H1 (cell line): ENCODE data around the gene KCNMA1. TPM values are rescaled to one million over a fixed set of nuclear protein-coding genes. Genes with fewer than 3 reads are reported as not detected.

Source experiments
- CTCF ChIA-PET: fragments of 300-600 bp; sonication (Branson Sonifier 250); formaldehyde crosslinking; loops from one replicate; lab custom pipeline; 2021; ENCODE audit not compliant: partially characterized antibody; lab: Charles Lee
- POLR2A ChIA-PET: fragments of 300-600 bp; sonication (Branson Sonifier 250); formaldehyde crosslinking; loops from one replicate; lab custom pipeline; 2021; ENCODE audit warnings: inconsistent platforms; ENCODE audit not compliant: partially characterized antibody; lab: Charles Lee
- DNase-seq, 2 experiments: peaks; one replicate each; pipeline versions ENCODE4 v3.0.0 to v3.0.0-alpha.2; 2010 to 2022; ENCODE audit warnings: low spot score in 2 of 2, low read depth in 1 of 2, mixed read lengths in 1 of 2
- FAIRE-seq: peaks from 2 replicates; lab custom pipeline; 2011; peaks lifted over from hg19 to GRCh38; lab: Jason Lieb, UNC
- H2AFZ ChIP-seq: 2 replicates; pipeline ENCODE4 v1.8.1; 2012; ENCODE audit warnings: low read length, inconsistent platforms
- H2AK5ac ChIP-seq: 2 replicates; pipeline ENCODE4 v1.6.1; 2013; ENCODE audit warnings: low read depth, low read length
- H2BK120ac ChIP-seq: replicated peaks from 2 replicates; pipeline ENCODE3; 2013; ENCODE audit warnings: low read depth, low read length, inconsistent platforms
- H2BK12ac ChIP-seq: 2 replicates; pipeline ENCODE4 v1.6.1; 2013; ENCODE audit warnings: low read depth, low read length
- H2BK15ac ChIP-seq: 2 replicates; pipeline ENCODE4 v1.6.1; 2013; ENCODE audit warnings: low read length
- H2BK20ac ChIP-seq: 2 replicates; pipeline ENCODE4 v1.6.1; 2013; ENCODE audit warnings: low read length
- H2BK5ac ChIP-seq: 2 replicates; pipeline ENCODE4 v1.6.1; 2013; ENCODE audit warnings: low read depth, low read length
- H3K14ac ChIP-seq: 2 replicates; pipeline ENCODE4 v1.6.1; 2013; ENCODE audit warnings: inconsistent platforms; ENCODE audit not compliant: insufficient read length
- H3K18ac ChIP-seq: 2 replicates; pipeline ENCODE4 v1.6.1; 2013; ENCODE audit warnings: low read length; ENCODE audit errors: extremely low read depth
- H3K23ac ChIP-seq: 2 replicates; pipeline ENCODE4 v1.6.1; 2013; ENCODE audit warnings: inconsistent platforms; ENCODE audit not compliant: insufficient read length
- H3K23me2 ChIP-seq: 2 replicates; pipeline ENCODE4 v1.6.1; 2013; ENCODE audit warnings: low read depth, low read length
- H3K27ac ChIP-seq: 2 replicates; pipeline ENCODE4 v1.6.1; 2011; ENCODE audit warnings: low read depth, low read length, inconsistent platforms
- H3K27me3 ChIP-seq, 4 experiments: replicated peaks in 1 of 4; 1 replicate in 1 of 4; 2 replicates in 3 of 4; pipeline versions ENCODE4 v1.6.1 to v1.8.1; 2011 to 2013; ENCODE audit warnings: low read length in 3 of 4, mild to moderate bottlenecking in 3 of 4, inconsistent platforms in 2 of 4, mixed read lengths in 2 of 4, moderate library complexity in 1 of 4; ENCODE audit not compliant: control insufficient read depth in 3 of 4, insufficient read depth in 3 of 4; ENCODE audit errors: extremely low read depth in 1 of 4
- H3K36me3 ChIP-seq, 4 experiments: 2 replicates each; pipeline versions ENCODE4 v1.6.1 to v1.8.1; 2011 to 2013; ENCODE audit warnings: mild to moderate bottlenecking in 4 of 4, low read length in 3 of 4, moderate library complexity in 2 of 4, control low read depth in 1 of 4, inconsistent platforms in 1 of 4; ENCODE audit not compliant: insufficient read depth in 4 of 4, control insufficient read depth in 2 of 4
- H3K4ac ChIP-seq: replicated peaks from 2 replicates; pipeline ENCODE3; 2013; ENCODE audit warnings: low read length, low read depth, mixed read lengths, inconsistent platforms; ENCODE audit not compliant: insufficient read length
- H3K4me1 ChIP-seq, 4 experiments: replicated peaks in 1 of 4; 1 replicate in 1 of 4; 2 replicates in 3 of 4; pipeline versions ENCODE4 v1.6.1 to v1.8.1; 2011 to 2013; ENCODE audit warnings: low read length in 3 of 4, inconsistent platforms in 2 of 4, mixed read lengths in 1 of 4; ENCODE audit not compliant: insufficient read depth in 4 of 4, control insufficient read depth in 3 of 4
- H3K4me2 ChIP-seq, 2 experiments: 2 replicates each; pipeline versions ENCODE4 v1.6.1 to v1.8.1; 2011 to 2013; ENCODE audit warnings: low read depth in 2 of 2, low read length in 2 of 2, control low read depth in 1 of 2, inconsistent platforms in 1 of 2, mild to moderate bottlenecking in 1 of 2; ENCODE audit not compliant: insufficient read depth in 1 of 2
- H3K4me3 ChIP-seq, 4 experiments: fragments of 200-600, 300-600 bp in 1 of 4; sonication (generic), shearing (Covaris generic), sonication (Bioruptor Twin) in 1 of 4; 2 replicates each; pipeline versions ENCODE4 v1.5.1 to v1.8.1; 2011 to 2016; ENCODE audit warnings: low read length in 4 of 4, low read depth in 3 of 4, control low read depth in 2 of 4, inconsistent platforms in 2 of 4, mild to moderate bottlenecking in 2 of 4, mixed read lengths in 1 of 4, moderate library complexity in 1 of 4; ENCODE audit not compliant: insufficient read depth in 2 of 4; ENCODE audit errors: extremely low read depth in 1 of 4
- H3K56ac ChIP-seq: replicated peaks from 2 replicates; pipeline ENCODE3; 2013; ENCODE audit warnings: low read depth, mild to moderate bottlenecking, mixed read lengths, low read length, inconsistent platforms; ENCODE audit not compliant: insufficient read length
- H3K79me1 ChIP-seq: 2 replicates; pipeline ENCODE4 v1.6.1; 2013; ENCODE audit warnings: low read depth, low read length, control low read depth
- H3K79me2 ChIP-seq, 2 experiments: 2 replicates each; pipeline versions ENCODE4 v1.6.1 to v1.8.1; 2012 to 2013; ENCODE audit warnings: low read length in 2 of 2, mild to moderate bottlenecking in 2 of 2, inconsistent platforms in 1 of 2; ENCODE audit not compliant: insufficient read depth in 2 of 2, control insufficient read depth in 1 of 2
- H3K9ac ChIP-seq, 4 experiments: replicated peaks in 1 of 4; 1 replicate in 1 of 4; 2 replicates in 3 of 4; pipeline versions ENCODE4 v1.6.1 to v1.8.1; 2011 to 2013; ENCODE audit warnings: low read depth in 3 of 4, low read length in 3 of 4, control low read depth in 2 of 4, mild to moderate bottlenecking in 2 of 4, moderate library complexity in 2 of 4, inconsistent platforms in 1 of 4; ENCODE audit errors: extremely low read depth in 1 of 4
- H3K9me3 ChIP-seq, 2 experiments: 2 replicates each; pipeline versions ENCODE4 v1.6.1 to v1.8.1; 2012 to 2013; ENCODE audit warnings: mild to moderate bottlenecking in 2 of 2, moderate library complexity in 2 of 2, control low read depth in 1 of 2, inconsistent platforms in 1 of 2, low read depth in 1 of 2, low read length in 1 of 2, mixed read lengths in 1 of 2; ENCODE audit not compliant: insufficient read depth in 2 of 2
- H4K20me1 ChIP-seq, 2 experiments: replicated peaks in 1 of 2; 2 replicates each; pipeline versions ENCODE3 to v1.8.1; 2011 to 2013; ENCODE audit warnings: inconsistent platforms in 2 of 2, low read length in 2 of 2, mild to moderate bottlenecking in 1 of 2; ENCODE audit not compliant: insufficient read depth in 2 of 2, control insufficient read depth in 1 of 2
- H4K5ac ChIP-seq: 2 replicates; pipeline ENCODE4 v1.6.1; 2013; ENCODE audit warnings: low read length, low read depth, mixed read lengths, inconsistent platforms; ENCODE audit not compliant: insufficient read length
- H4K8ac ChIP-seq: 2 replicates; pipeline ENCODE4 v1.8.0; 2013; ENCODE audit warnings: mild to moderate bottlenecking, moderate library complexity, low read length, inconsistent platforms; ENCODE audit not compliant: insufficient read depth; ENCODE audit errors: extremely low read depth
- H4K91ac ChIP-seq: replicated peaks from 2 replicates; pipeline ENCODE3; 2013; ENCODE audit warnings: low read length, mixed read lengths, inconsistent platforms; ENCODE audit not compliant: insufficient read length
- ATF3 ChIP-seq: IDR thresholded peaks from 2 replicates; pipeline ENCODE4 v1.6.1; 2011; ENCODE audit warnings: low read depth, mild to moderate bottlenecking, low read length; ENCODE audit not compliant: insufficient read depth
- CHD2 ChIP-seq: IDR thresholded peaks from 2 replicates; pipeline ENCODE4 v1.6.1; 2012; ENCODE audit warnings: low read length, improper control_type of control experiment
- GABPA ChIP-seq: IDR thresholded peaks from 2 replicates; pipeline ENCODE4 v1.6.1; 2011; ENCODE audit warnings: mild to moderate bottlenecking, low read length, moderate library complexity, borderline replicate concordance; ENCODE audit not compliant: insufficient read depth
- WGBS, 2 experiments: shearing (Covaris generic) in 1 of 2; methylation state at CpG; one replicate each; pipeline versions ENCODE4 v1.1.6 to v1.1.7; 2013 to 2015; ENCODE audit warnings: low lambda C conversion rate in 2 of 2, mixed read lengths in 2 of 2, inconsistent platforms in 1 of 2, low coverage in 1 of 2, missing lambda C conversion rate in 1 of 2; ENCODE audit not compliant: insufficient replicate concordance in 2 of 2, insufficient coverage in 1 of 2, insufficient read length in 1 of 2; ENCODE audit errors: extremely low coverage in 1 of 2, missing lambda C conversion rate in 1 of 2; 5-methylcytosine and 5-hydroxymethylcytosine counted together
- polyA plus RNA-seq, 7 experiments: library from polyadenylated mRNA; depleted of rRNA in 3 of 7; stranded (reverse) in 5 of 7; unstranded in 2 of 7; fragments of >200 nt in 5 of 7; fragments of 200-250 nt in 2 of 7; gene quantifications; 1 replicate in 5 of 7; 2 replicates in 1 of 7; 4 replicates in 1 of 7; pipeline versions ENCODE4 v1.2.1 to v1.2.3, GENCODE V29; 2011 to 2013; ENCODE audit warnings: missing spikeins in 2 of 7, mixed read lengths in 2 of 7
- total RNA-seq: library from RNA; stranded (reverse); fragmentation: NEBNext Ultra II Directional; extraction: Animal tissue kit (Norgen Biotek cat#: 25700); gene quantifications from 2 replicates; pipeline ENCODE4 v1.2.1, GENCODE V29; 2021

Gene KCNMA1
- total and polyA plus RNA-seq, 2 of the 8 experiments (the other 6 are each of a cell fraction or from before 2014, with no cell fraction given) = 10.2 to 11.1 TPM

- no peak overlapping the region for H3K4me2 ChIP-seq
- no peak overlapping the region for H2BK5ac ChIP-seq
- peaks cover 2 to 14% (median 7%) of the 10 kb centered on the region in 4 experiments; a peak in 6 of 7 replicates for H3K4me1 ChIP-seq
- H2BK12ac ChIP-seq = no peak overlapping the region
- no peak overlapping the region for H3K27ac ChIP-seq
- 85% methylated on average over 7 of the region's 7 CpGs; no CpG with 5 or more reads in 1 of the 2 experiments for WGBS, 2 experiments
- H2AK5ac ChIP-seq = no peak overlapping the region
- H4K20me1 ChIP-seq = no peaks in the 10 kb centered on the region
- no peak overlapping the region for H2AFZ ChIP-seq
- H3K9ac ChIP-seq = no peak overlapping the region
- TF ChIP-seq ATF3 = no peak
- TF ChIP-seq CHD2 = no peak
- no peak for TF ChIP-seq GABPA
- no peak overlapping the region for H4K5ac ChIP-seq
- H3K23me2 ChIP-seq = no peaks in the 10 kb centered on the region
- H3K27me3 ChIP-seq = no peaks in the 10 kb centered on the region
- no peak overlapping the region for H3K14ac ChIP-seq
- DNase-seq (no peak), FAIRE-seq (no peak)
- H4K91ac ChIP-seq = no peak overlapping the region
- H3K79me2 ChIP-seq = no peaks in the 10 kb centered on the region
- no peak overlapping the region for H3K4ac ChIP-seq
- H3K36me3 ChIP-seq = no peaks in the 10 kb centered on the region; a peak in 1 of 8 replicates
- H2BK20ac ChIP-seq = no peak overlapping the region
- no peak overlapping the region for H2BK15ac ChIP-seq
- H3K9me3 ChIP-seq = no peaks in the 10 kb centered on the region
- no peak overlapping the region for H3K4me3 ChIP-seq
- ChIA-PET CTCF (interaction anchor here (0.6 to 1.8 kb wide), 7 partner anchors 9 to 293 kb away, joined by 3 to 10 read pairs (median 3); no protein-coding TSS in a partner anchor), POLR2A (interaction anchor here (0.8 to 1.3 kb wide), 2 partner anchors 9 to 255 kb away, joined by 3 read pairs; no protein-coding TSS in a partner anchor)
- H2BK120ac ChIP-seq = no peak overlapping the region
- no peak overlapping the region for H3K23ac ChIP-seq
- H4K8ac ChIP-seq = no peak overlapping the region
- H3K18ac ChIP-seq = no peak overlapping the region
- H3K56ac ChIP-seq = no peak overlapping the region
- peaks cover 2% of the 10 kb centered on the region; the same call in 1 of the 2 replicates for H3K79me1 ChIP-seq
Measured at GRCh38 chr10:77513220-77513619, 124.4 kb downstream of the KCNMA1 start.
